SK-N-SH (cell line): ENCODE data around the gene CNTNAP1. TPM values are rescaled to one million over a fixed set of nuclear protein-coding genes. Genes with fewer than 3 reads are reported as not detected.

Experiments
- CTCF ChIA-PET: fragments of 300-600, 350-600 bp; formaldehyde crosslinking; extraction: SDS; loops from one replicate; lab custom pipeline; 2021; lab: Yijun Ruan, JAX
- POLR2A ChIA-PET: fragments of 350-600 bp; sonication (Branson Sonifier 250); formaldehyde crosslinking; extraction: SDS; loops from one replicate; lab custom pipeline; 2020; ENCODE audit warnings: antibody characterized with exemption, inconsistent platforms; lab: Yijun Ruan, JAX
- DNase-seq: peaks from one replicate; pipeline ENCODE4 v3.0.0; 2012
- H2AFZ ChIP-seq: fragments of 200-600 bp; sonication (generic); 2 replicates; pipeline ENCODE4 v1.8.1; 2016; ENCODE audit warnings: antibody characterized with exemption, mild to moderate bottlenecking, low read depth
- H3F3A ChIP-seq: fragments of 200-600 bp; sonication (generic); replicated peaks from 2 replicates; pipeline ENCODE3; 2016; ENCODE audit warnings: antibody characterized with exemption, mild to moderate bottlenecking; ENCODE audit not compliant: insufficient read depth
- H3K27ac ChIP-seq, 2 experiments: fragments of 200-500 bp in 1 of 2; fragments of 200-600 bp in 1 of 2; sonication (Bioruptor generic) in 1 of 2; sonication (generic), shearing (Covaris generic) in 1 of 2; 2 replicates each; pipeline versions ENCODE4 v1.5.1 to v1.6.1; 2014 to 2016; ENCODE audit warnings: low read depth in 2 of 2, inconsistent platforms in 1 of 2, low read length in 1 of 2, mild to moderate bottlenecking in 1 of 2, mixed read lengths in 1 of 2
- H3K27me3 ChIP-seq: fragments of 200-600 bp; sonication (generic), shearing (Covaris generic); 2 replicates; pipeline ENCODE4 v1.6.1; 2016; ENCODE audit warnings: mixed run types; ENCODE audit not compliant: insufficient read depth
- H3K36me3 ChIP-seq, 2 experiments: fragments of 200-500 bp in 1 of 2; fragments of 200-600 bp in 1 of 2; sonication (Bioruptor generic) in 1 of 2; sonication (generic) in 1 of 2; replicated peaks in 1 of 2; 2 replicates each; pipeline versions ENCODE3 to v1.5.1; 2014 to 2016; ENCODE audit warnings: low read length in 1 of 2, mild to moderate bottlenecking in 1 of 2; ENCODE audit not compliant: insufficient read depth in 2 of 2, control insufficient read depth in 1 of 2
- H3K4me1 ChIP-seq, 2 experiments: fragments of 200-500 bp in 1 of 2; fragments of 200-600 bp in 1 of 2; sonication (Bioruptor generic) in 1 of 2; sonication (generic), shearing (Covaris generic) in 1 of 2; 2 replicates each; pipeline versions ENCODE4 v1.5.1 to v1.6.1; 2014 to 2016; ENCODE audit warnings: low read depth in 1 of 2, low read length in 1 of 2, mixed run types in 1 of 2; ENCODE audit not compliant: insufficient read depth in 2 of 2, control insufficient read depth in 1 of 2
- H3K4me2 ChIP-seq: fragments of 200-600 bp; sonication (generic), shearing (Covaris generic); 2 replicates; pipeline ENCODE4 v1.6.1; 2017; ENCODE audit warnings: mixed run types
- H3K4me3 ChIP-seq, 2 experiments: fragments of 200-500 bp in 1 of 2; fragments of 200-600 bp in 1 of 2; sonication (Bioruptor generic) in 1 of 2; sonication (generic), shearing (Covaris generic) in 1 of 2; 2 replicates each; pipeline versions ENCODE4 v1.5.1 to v1.8.1; 2014 to 2016; ENCODE audit warnings: low read depth in 2 of 2, inconsistent platforms in 1 of 2, low read length in 1 of 2, mild to moderate bottlenecking in 1 of 2, mixed read lengths in 1 of 2, moderate library complexity in 1 of 2
- H3K79me2 ChIP-seq: fragments of 200-600 bp; sonication (generic); 2 replicates; pipeline ENCODE4 v1.8.1; 2017; ENCODE audit warnings: mild to moderate bottlenecking; ENCODE audit not compliant: insufficient read depth
- H3K9ac ChIP-seq: fragments of 200-600 bp; sonication (generic); 2 replicates; pipeline ENCODE4 v1.6.1; 2017; ENCODE audit warnings: mixed run types
- H3K9me2 ChIP-seq: fragments of 200-600 bp; sonication (generic); 2 replicates; pipeline ENCODE4 v1.6.1; 2017; ENCODE audit warnings: mixed run types
- H3K9me3 ChIP-seq: fragments of 200-600 bp; sonication (generic); 2 replicates; pipeline ENCODE4 v1.6.1; 2017; ENCODE audit warnings: mixed run types, mild to moderate bottlenecking, moderate library complexity
- H4K20me1 ChIP-seq: fragments of 200-600 bp; sonication (generic); 2 replicates; pipeline ENCODE4 v1.6.1; 2017; ENCODE audit warnings: mild to moderate bottlenecking, mixed run types; ENCODE audit not compliant: insufficient read depth
- CHD2 ChIP-seq: fragments of 150-350 bp; IDR thresholded peaks from 2 replicates; pipeline ENCODE4 v1.6.1; 2018; ENCODE audit warnings: low read length; ENCODE audit not compliant: partially characterized antibody
- ELF1 ChIP-seq: IDR thresholded peaks from 2 replicates; pipeline ENCODE4 v1.4.0; 2012
- EZH2phosphoT487 ChIP-seq: fragments of 200-600 bp; sonication (generic); IDR thresholded peaks from 2 replicates; pipeline ENCODE4 v1.6.1; 2017; ENCODE audit warnings: low read depth, mixed run types, mild to moderate bottlenecking, antibody characterized with exemption, moderate library complexity, borderline replicate concordance
- FOSL2 ChIP-seq: IDR thresholded peaks from 2 replicates; pipeline ENCODE4 v1.4.0; 2012; ENCODE audit warnings: low read depth, mild to moderate bottlenecking, moderate library complexity, borderline replicate concordance
- FOXJ3 ChIP-seq: sonication (generic); formaldehyde crosslinking; IDR thresholded peaks from 2 replicates; pipeline ENCODE4 v1.5.1; 2020; ENCODE audit warnings: mild to moderate bottlenecking, missing genetic modification reagents
- FOXM1 ChIP-seq: IDR thresholded peaks from 2 replicates; pipeline ENCODE4 v1.4.0; 2012; ENCODE audit warnings: low read depth, mild to moderate bottlenecking
- GABPA ChIP-seq: IDR thresholded peaks from 2 replicates; pipeline ENCODE4 v1.4.0; 2012; ENCODE audit warnings: low read depth, mild to moderate bottlenecking
- IRF3 ChIP-seq: fragments of 150-350 bp; IDR thresholded peaks from 2 replicates; pipeline ENCODE4 v1.6.1; 2016; ENCODE audit warnings: mild to moderate bottlenecking, low read depth, low read length
- JUND ChIP-seq: IDR thresholded peaks from 2 replicates; pipeline ENCODE4 v1.4.0; 2012
- MAX ChIP-seq: IDR thresholded peaks from 2 replicates; pipeline ENCODE4 v1.4.0; 2012; ENCODE audit warnings: low read depth
- MEF2A ChIP-seq: IDR thresholded peaks from 2 replicates; pipeline ENCODE4 v1.4.0; 2012; ENCODE audit warnings: low read depth, borderline replicate concordance
- NRF1 ChIP-seq: IDR thresholded peaks from 2 replicates; pipeline ENCODE4 v1.6.1; 2012; ENCODE audit warnings: low read depth, mild to moderate bottlenecking, low read length
- PBX3 ChIP-seq: IDR thresholded peaks from 2 replicates; pipeline ENCODE4; 2012
- POLR2AphosphoS5 ChIP-seq: IDR thresholded peaks from 2 replicates; pipeline ENCODE4 v1.6.1; 2012; ENCODE audit warnings: low read depth, low read length
- RAD21 ChIP-seq: IDR thresholded peaks from 2 replicates; pipeline ENCODE4 v1.6.1; 2012; ENCODE audit warnings: mild to moderate bottlenecking, low read length
- RCOR1 ChIP-seq: fragments of 150-350 bp; IDR thresholded peaks from 2 replicates; pipeline ENCODE4 v1.6.1; 2017; ENCODE audit warnings: antibody characterized with exemption, low read length
- RFX5 ChIP-seq: IDR thresholded peaks from 2 replicates; pipeline ENCODE4 v1.6.1; 2012; ENCODE audit warnings: mild to moderate bottlenecking, improper control_type of control experiment, low read length
- TCF12 ChIP-seq: IDR thresholded peaks from 2 replicates; pipeline ENCODE4 v1.4.0; 2012
- USF1 ChIP-seq: IDR thresholded peaks from 2 replicates; pipeline ENCODE4 v1.4.0; 2012; ENCODE audit warnings: low read depth, borderline replicate concordance
- WGBS: methylation state at CpG from one replicate; pipeline ENCODE4 v1.1.6; 2017; ENCODE audit warnings: low lambda C conversion rate; 5-methylcytosine and 5-hydroxymethylcytosine counted together
- polyA plus RNA-seq, 3 experiments: library from polyadenylated mRNA; depleted of rRNA; stranded (reverse); fragments of >200 nt; gene quantifications; 2 replicates each; pipeline ENCODE4 v1.2.3, GENCODE V29; 2012

The CNTNAP1 gene
- polyA plus RNA-seq, 1 of the 3 experiments (the other 2 are of a cell fraction), result 92.7 TPM

GRCh38 chr17:42655528-42655927 lies 26.8 kb upstream of the CNTNAP1 start:
- peaks cover 24% of the 10 kb centered on the region for H3F3A ChIP-seq
- ChIA-PET CTCF (interaction anchor here (0.8 to 2.5 kb wide), 3 partner anchors 19 to 77 kb away, joined by 3 to 10 read pairs (median 7); no protein-coding TSS in a partner anchor), POLR2A (interaction anchor here (1.0 kb wide), 1 partner anchor 24 kb away, joined by 3 read pairs; no protein-coding TSS in a partner anchor)
- no peaks in the 10 kb centered on the region for H3K9me3 ChIP-seq
- no peaks in the 10 kb centered on the region for H3K36me3 ChIP-seq
- WGBS, result 85% methylated on average over 2 of the region's 2 CpGs
- no peak overlapping the region for H2AFZ ChIP-seq
- H3K4me3 ChIP-seq, result no peak overlapping the region
- no peaks in the 10 kb centered on the region for H3K27me3 ChIP-seq
- no peak for TF ChIP-seq FOSL2
- TF ChIP-seq RFX5, result no peak
- TF ChIP-seq MAX, result 0 out of 2 replicates have a peak, but pooled peaks have one; percentile 15
- no peak overlapping the region for H3K4me2 ChIP-seq
- H4K20me1 ChIP-seq, result no peaks in the 10 kb centered on the region
- no peak overlapping the region for H3K9ac ChIP-seq
- H3K27ac ChIP-seq, result no peak overlapping the region
- no peaks in the 10 kb centered on the region for H3K9me2 ChIP-seq
- H3K79me2 ChIP-seq, result peaks cover 9% of the 10 kb centered on the region; the same call in 1 of the 2 replicates
- no peak for DNase-seq
- H3K4me1 ChIP-seq, result peaks cover 4 to 20% of the 10 kb centered on the region in 2 experiments; a peak in 2 of 4 replicates

- no peak for DNase-seq
- H3K9me3 ChIP-seq, result no peaks in the 10 kb centered on the region
- H3K9me2 ChIP-seq, result no peaks in the 10 kb centered on the region
- POLR2A ChIA-PET, result interaction anchor here (1.4 to 1.9 kb wide), 3 partner anchors 19 to 80 kb away, joined by 8 read pairs; partner anchors contain the start of genes PLEKHH3 and PSMC3IP
- H2AFZ ChIP-seq, result no peak overlapping the region
- no peaks in the 10 kb centered on the region for H3K27me3 ChIP-seq
- H3K36me3 ChIP-seq, result peaks cover 5 to 17% of the 10 kb centered on the region in 2 experiments
- H3K27ac ChIP-seq, result no peak overlapping the region
- H3K79me2 ChIP-seq, result peaks cover 26% of the 10 kb centered on the region
- H3F3A ChIP-seq, result peaks cover 28% of the 10 kb centered on the region
- TF ChIP-seq FOXM1, result no peak
- no peak for TF ChIP-seq PBX3
- TF ChIP-seq GABPA, result no peak
- no peak for TF ChIP-seq IRF3
- TF ChIP-seq CHD2, result no peak
- no peak for TF ChIP-seq EZH2phosphoT487
- TF ChIP-seq ELF1, result no peak
- no peak for TF ChIP-seq JUND
- no peak for TF ChIP-seq USF1
- TF ChIP-seq RFX5, result no peak
- no peak for TF ChIP-seq RCOR1
- TF ChIP-seq RAD21, result no peak
- TF ChIP-seq MEF2A, result no peak
- TF ChIP-seq POLR2AphosphoS5, result no peak
- TF ChIP-seq NRF1, result no peak
- no peak for TF ChIP-seq FOXJ3 (CRISPR knock-in tag)
- no peak for TF ChIP-seq TCF12
- TF ChIP-seq, all 33 proteins: peak for 0
- Histone ChIP-seq H3K9ac (no peak overlapping the region), H4K20me1 (no peaks in the 10 kb centered on the region), H3K4me2 (no peak overlapping the region), H3K4me3 (no peak overlapping the region), H3K4me1 (peaks cover 12 to 21% of the 10 kb centered on the region in 2 experiments; a peak in 2 of 4 replicates)
- CTCF ChIA-PET, result interaction anchor here (0.7 to 11.0 kb wide), 3 partner anchors 19 to 80 kb away, joined by 3 to 121 read pairs (median 36); partner anchors contain the start of genes PLEKHH3 and PSMC3IP
- 94% methylated on average over 9 of the region's 9 CpGs for WGBS
Observed at GRCh38 chr17:42657824-42658588, 24.3 kb upstream of the CNTNAP1 start.
